GM21423 (cell line): ENCODE results near the gene CALCOCO1.
A peak's percentile ranks its signal among the peaks of the same experiment; 100 is the strongest.
"Not testable (repeated sequence)": the region's sequence is repeated elsewhere in the genome, so short reads cannot be mapped to it uniquely, and the experiment has no call there.

ENCODE experiments used
- ATAC-seq: cut with Tn5 transposase; IDR thresholded peaks from one replicate; pipeline ENCODE4 v1.9.1; 2021; ENCODE audit warnings: mild to moderate bottlenecking, moderate library complexity; ENCODE audit not compliant: unreplicated experiment

The CALCOCO1 gene, protein sequence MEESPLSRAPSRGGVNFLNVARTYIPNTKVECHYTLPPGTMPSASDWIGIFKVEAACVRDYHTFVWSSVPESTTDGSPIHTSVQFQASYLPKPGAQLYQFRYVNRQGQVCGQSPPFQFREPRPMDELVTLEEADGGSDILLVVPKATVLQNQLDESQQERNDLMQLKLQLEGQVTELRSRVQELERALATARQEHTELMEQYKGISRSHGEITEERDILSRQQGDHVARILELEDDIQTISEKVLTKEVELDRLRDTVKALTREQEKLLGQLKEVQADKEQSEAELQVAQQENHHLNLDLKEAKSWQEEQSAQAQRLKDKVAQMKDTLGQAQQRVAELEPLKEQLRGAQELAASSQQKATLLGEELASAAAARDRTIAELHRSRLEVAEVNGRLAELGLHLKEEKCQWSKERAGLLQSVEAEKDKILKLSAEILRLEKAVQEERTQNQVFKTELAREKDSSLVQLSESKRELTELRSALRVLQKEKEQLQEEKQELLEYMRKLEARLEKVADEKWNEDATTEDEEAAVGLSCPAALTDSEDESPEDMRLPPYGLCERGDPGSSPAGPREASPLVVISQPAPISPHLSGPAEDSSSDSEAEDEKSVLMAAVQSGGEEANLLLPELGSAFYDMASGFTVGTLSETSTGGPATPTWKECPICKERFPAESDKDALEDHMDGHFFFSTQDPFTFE

GRCh38 chr12:53727310-53728041 is at the start of gene CALCOCO1:
TSS of gene CALCOCO1 (minus strand) at chr12:53727452. CDS start at chr12:53725242, 2,210 bp downstream.
- peak; percentile 99 for ATAC-seq

GRCh38 chr12:53776872-53777271 is 49.6 kb upstream of the CALCOCO1 start:
- no peak for ATAC-seq

DNA sequence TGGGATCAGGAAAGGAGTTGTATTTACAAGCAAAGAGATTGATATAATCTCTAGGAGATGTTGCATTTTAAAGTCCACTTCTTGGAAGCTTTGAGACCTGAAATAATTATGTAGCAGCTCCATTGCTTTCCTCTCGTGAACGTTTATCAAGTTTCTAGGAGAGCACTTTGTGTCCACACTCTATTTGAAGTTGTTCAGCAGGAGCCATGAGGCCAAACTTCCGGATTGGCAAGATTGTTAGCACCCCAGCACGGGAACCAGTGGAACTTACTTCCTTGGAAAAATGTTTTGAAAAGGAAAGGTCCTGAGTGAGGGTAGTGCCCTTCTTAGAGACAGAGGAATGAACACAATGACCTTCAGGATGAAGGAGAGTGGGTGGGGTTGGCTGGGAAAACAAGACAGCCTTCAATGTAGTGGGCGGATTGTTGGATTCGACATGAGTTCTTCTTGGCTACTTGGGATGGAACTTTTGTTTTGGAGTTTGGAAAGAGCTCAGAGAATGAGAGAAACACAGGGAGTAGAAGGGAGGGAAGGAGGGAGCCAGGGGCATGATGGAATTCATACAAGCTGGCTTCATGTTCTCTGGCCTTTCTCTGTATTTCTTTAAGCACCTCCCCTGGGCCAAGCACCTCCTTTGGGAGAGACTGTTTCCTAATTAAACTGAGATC is 48.4 kb upstream of the CALCOCO1 start:
- no peak for ATAC-seq

DNA sequence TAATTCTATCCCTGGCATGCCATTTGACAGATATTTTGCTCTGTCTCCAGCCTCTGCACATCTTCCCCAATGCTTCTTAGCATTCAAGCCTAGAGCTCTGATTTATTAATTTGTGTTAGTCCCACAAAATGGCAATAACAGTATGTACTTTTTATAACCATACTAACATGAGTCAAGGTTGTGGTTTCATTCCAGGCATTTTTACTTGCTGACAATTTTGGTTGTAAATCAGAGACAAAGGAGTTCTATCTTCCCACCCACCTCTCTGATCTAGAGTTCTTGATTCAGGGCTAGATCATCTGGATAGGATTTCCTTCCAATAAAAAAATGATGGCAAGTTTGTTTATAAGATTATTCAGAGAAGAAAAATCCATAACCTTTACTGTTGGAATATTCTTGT is 43.0 kb upstream of the CALCOCO1 start:
- no peak for ATAC-seq

GRCh38 chr12:53768976-53769375 is 41.7 kb upstream of the CALCOCO1 start:
- no peak for ATAC-seq

- ATAC-seq: no peak
Measured at GRCh38 chr12:53766881-53767280, 39.6 kb upstream of the CALCOCO1 start.

- no peak for ATAC-seq
Measured at GRCh38 chr12:53765891-53766290, 38.6 kb upstream of the CALCOCO1 start.

GRCh38 chr12:53764615-53765014 is 37.4 kb upstream of the CALCOCO1 start:
- no peak for ATAC-seq

GRCh38 chr12:53762793-53763192 is 35.5 kb upstream of the CALCOCO1 start:
- not testable (repeated sequence) for ATAC-seq

GRCh38 chr12:53761306-53761705 is 34.1 kb upstream of the CALCOCO1 start:
- ATAC-seq: no peak

- no peak for ATAC-seq
Measured at GRCh38 chr12:53759261-53759660, 32.0 kb upstream of the CALCOCO1 start.

GRCh38 chr12:53758730-53759103 is 31.5 kb upstream of the CALCOCO1 start:
- ATAC-seq: no peak

- no peak for ATAC-seq
Measured at GRCh38 chr12:53758081-53758729, 31.0 kb upstream of the CALCOCO1 start.

- ATAC-seq: peak; percentile 55
Measured at GRCh38 chr12:53757101-53757770, 30.0 kb upstream of the CALCOCO1 start.

GRCh38 chr12:53756300-53757100 is 29.2 kb upstream of the CALCOCO1 start:
- ATAC-seq: no peak

DNA sequence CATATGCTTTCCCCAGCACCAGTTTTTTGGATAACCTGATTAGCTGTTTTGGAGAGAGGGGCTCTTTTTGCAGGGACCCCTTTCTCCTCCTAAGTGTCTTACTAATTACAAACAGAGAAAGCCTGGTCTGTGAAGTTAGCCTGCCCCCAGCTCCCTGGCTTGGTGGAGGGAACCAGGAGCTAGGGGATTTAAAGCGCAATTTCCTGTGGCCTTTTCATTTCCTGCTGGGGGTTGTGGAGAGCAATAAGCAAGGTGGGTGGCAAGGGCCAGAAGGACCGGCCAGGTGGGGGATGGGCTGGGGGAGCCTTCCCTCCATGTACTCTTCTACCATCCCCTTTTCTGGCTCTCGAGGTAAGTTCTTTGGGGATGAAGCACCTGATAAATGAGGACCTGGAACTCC is 28.6 kb upstream of the CALCOCO1 start:
- ATAC-seq: no peak

DNA sequence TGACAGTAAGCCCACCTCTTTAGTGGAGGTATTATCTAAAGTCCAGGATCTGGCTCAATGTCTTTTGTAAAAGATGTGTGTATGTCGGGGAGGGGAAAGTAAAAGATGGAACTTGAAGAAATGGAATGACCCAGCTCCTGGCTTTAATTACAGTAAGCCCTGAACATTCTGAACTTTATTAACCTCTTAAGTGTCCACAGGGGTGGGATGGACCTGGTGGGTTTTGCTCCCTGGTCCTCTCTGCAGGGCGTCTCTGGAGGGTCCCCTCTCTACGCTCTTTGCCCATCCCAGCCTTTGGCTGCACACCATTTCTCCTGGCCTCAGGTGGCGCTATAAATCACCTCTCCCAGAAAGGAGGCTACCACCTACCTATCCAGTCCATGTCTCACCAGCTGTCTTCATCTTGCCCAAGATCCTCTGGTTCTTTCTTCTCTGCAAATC is 28.2 kb upstream of the CALCOCO1 start:
- no peak for ATAC-seq

GRCh38 chr12:53754633-53755264 is 27.5 kb upstream of the CALCOCO1 start:
- ATAC-seq: no peak

DNA sequence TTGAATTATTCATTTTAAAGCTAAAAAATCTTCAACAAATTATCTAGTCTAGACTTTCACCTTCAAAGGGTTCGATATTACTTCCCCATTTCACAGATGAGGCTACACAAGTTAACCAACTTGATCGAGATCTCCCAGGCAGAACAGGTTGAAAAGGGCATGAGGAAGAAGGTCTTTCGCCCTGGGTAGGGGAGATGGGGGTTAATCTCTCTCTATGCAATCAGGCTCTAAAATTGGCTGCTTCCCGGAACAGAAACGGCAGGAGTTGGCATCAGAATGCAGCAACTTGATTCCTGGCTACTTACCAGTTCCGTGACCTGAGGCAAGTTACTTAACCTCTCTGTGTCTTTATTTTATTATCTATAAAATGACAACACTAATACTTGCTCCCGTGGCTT is 26.9 kb upstream of the CALCOCO1 start:
- ATAC-seq: no peak
